Fibroblast of the aortic adventitia (primary cell): Measurements from ENCODE around the gene RRAS2. TPM values are rescaled to one million over a fixed set of nuclear protein-coding genes. Genes with fewer than 3 reads are reported as not detected.

Experiments
- DNase-seq: peaks from one replicate; pipeline ENCODE4 v3.0.0-alpha.2; 2010; ENCODE audit warnings: low read depth
- H3K4me3 ChIP-seq: 2 replicates; pipeline ENCODE4 v1.5.1; 2011; ENCODE audit warnings: low read depth, mild to moderate bottlenecking, control low read depth, low read length, moderate library complexity
- total RNA-seq: library from RNA; depleted of rRNA; stranded (reverse); fragments of >200 nt; gene quantifications from 2 replicates; pipeline ENCODE4 v1.2.3, GENCODE V29; 2012; ENCODE audit warnings: low replicate concordance
- TF ChIP-seq, protein P1 (sequence below): IDR thresholded peaks from 2 replicates; pipeline ENCODE4 v1.5.1; 2011; ENCODE audit warnings: mild to moderate bottlenecking, low read length, control low read depth, inconsistent platforms; ENCODE audit not compliant: insufficient read depth

RRAS2 gene
- total RNA-seq, 1 donor, result 95.6 TPM

DNA sequence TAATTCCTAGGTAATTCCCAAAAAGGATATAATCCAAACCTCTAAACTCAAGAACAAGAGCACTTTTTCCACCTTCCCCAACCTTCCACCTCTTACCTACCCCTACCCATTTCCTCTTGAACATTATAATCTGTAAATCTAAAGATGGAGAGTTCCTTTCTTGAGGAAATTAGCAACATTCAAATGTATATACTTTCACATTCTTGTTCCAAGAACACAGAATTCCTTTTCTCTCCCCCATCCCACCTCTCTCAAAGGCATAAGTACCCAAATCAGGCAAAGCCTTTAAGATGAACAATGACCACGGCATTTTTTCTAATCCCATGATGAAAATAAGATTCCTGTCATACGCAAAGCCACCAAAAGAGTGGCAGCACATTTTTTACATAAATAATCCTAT, 18.3 kb downstream of the RRAS2 start:
- TF ChIP-seq, protein P1, sequence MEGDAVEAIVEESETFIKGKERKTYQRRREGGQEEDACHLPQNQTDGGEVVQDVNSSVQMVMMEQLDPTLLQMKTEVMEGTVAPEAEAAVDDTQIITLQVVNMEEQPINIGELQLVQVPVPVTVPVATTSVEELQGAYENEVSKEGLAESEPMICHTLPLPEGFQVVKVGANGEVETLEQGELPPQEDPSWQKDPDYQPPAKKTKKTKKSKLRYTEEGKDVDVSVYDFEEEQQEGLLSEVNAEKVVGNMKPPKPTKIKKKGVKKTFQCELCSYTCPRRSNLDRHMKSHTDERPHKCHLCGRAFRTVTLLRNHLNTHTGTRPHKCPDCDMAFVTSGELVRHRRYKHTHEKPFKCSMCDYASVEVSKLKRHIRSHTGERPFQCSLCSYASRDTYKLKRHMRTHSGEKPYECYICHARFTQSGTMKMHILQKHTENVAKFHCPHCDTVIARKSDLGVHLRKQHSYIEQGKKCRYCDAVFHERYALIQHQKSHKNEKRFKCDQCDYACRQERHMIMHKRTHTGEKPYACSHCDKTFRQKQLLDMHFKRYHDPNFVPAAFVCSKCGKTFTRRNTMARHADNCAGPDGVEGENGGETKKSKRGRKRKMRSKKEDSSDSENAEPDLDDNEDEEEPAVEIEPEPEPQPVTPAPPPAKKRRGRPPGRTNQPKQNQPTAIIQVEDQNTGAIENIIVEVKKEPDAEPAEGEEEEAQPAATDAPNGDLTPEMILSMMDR, result no peak
- no peak for DNase-seq

DNA sequence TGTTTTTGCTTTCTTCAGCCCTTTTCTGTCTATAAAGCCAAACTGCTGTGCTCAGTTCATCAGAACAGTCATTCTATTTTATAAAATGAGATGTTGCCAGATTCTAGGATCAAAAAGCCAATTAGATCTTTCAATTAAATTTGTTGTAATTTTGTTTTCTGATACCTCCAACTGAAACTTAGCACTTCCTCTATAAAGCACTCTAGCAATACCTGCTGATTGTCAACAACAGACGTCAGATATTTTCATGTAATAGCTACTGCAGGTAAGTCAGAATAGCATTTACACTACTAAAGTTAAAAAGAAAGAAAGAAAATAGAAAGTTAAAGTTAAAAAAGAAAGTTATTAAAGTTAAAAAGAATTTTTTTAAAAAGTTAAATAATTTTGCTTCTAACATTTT, 19.6 kb downstream of the RRAS2 start:
- no peak overlapping the region for H3K4me3 ChIP-seq
- TF ChIP-seq, protein P1, result no peak
- DNase-seq, result no peak

More for the DNA sequence above, 18.3 kb downstream of the RRAS2 start:
- no peak overlapping the region for H3K4me3 ChIP-seq

DNA sequence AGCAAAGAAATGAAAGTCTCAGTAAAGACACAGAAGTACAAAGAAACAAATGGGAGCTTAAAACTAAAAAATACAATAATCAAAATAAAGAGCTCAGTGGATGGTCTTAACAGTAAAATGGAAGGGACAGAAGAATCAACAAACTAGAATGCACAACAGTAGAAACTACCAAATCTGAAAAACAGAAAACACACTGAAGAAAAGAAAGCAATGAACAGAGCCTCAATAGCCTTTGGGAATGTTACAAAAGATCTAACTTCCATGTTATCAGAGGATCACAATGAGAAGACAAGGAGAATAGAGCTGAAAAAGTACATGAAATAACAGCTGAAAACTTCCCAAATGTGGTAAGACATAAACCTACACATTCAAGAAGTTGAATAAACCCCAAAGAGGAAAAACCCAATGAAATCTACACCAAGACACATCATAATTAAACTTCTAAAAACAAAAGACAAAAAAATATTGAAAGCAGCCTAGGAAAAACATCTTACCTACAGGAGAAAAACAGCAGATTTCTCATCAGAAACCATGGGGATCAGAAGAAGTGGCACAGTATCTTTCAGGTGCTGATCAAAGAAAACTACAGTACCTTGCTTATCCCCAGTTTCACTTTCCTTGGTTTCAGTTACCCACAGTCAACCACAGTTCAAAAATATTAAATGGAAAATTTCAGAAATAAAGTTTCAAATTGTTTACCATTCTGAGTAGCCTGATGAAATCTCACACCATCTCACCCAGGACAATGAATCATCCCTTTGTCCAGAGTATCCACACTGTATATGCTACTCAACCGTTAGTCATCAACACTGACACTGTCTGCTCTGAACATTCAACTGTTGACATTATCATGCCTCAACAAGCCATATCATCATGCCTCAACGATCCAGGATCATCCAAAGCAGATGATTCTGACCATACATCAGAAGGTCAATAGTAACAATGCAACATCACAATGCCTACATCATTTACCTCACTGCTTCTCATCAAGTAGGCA, 22.2 kb downstream of the RRAS2 start:
- DNase-seq, result peak; percentile 72
- H3K4me3 ChIP-seq, result no peak overlapping the region
- TF ChIP-seq, protein P1, result no peak

DNA sequence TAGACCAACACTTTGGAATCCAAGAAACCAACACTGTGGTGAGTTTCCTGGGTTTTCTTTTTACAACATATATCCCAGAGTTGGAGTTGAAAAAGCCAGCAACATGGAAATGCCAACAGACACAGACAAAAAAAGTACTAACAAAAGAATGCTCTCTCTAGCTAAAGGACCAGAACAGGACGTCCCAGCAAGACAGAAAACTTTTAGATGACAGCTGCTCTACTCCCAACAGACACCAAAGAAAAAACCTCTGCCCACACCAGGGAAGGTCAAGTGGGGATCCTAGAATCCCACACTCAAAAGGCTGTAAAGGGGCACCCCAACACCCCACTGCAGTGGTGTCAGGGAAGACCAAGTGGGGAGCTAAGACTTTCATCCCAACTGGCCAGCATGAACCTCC, 23.3 kb downstream of the RRAS2 start:
- H3K4me3 ChIP-seq, result no peak overlapping the region
- TF ChIP-seq, protein P1, result no peak
- DNase-seq, result no peak

DNA sequence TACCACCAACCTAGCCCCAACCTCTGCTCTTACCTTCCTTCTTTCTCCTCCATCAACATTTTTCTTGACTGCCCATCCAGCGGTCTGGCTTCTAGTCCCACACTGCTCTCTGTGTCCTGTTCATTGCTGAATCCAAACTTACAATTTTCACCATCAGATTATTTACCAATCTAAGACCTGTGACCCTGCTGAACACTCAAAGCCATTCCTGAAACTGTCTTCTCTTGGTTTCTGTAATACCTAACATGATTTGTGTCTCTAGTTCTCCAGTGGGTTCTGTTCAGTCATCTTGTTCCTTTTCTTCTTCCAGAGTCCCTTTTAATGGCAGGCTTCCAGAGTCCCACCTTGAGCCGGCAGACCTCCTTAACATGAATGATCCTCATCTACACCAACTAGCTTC, 24.1 kb downstream of the RRAS2 start:
- no peak for DNase-seq
- TF ChIP-seq, protein P1, result no peak
- H3K4me3 ChIP-seq, result no peak overlapping the region

DNA sequence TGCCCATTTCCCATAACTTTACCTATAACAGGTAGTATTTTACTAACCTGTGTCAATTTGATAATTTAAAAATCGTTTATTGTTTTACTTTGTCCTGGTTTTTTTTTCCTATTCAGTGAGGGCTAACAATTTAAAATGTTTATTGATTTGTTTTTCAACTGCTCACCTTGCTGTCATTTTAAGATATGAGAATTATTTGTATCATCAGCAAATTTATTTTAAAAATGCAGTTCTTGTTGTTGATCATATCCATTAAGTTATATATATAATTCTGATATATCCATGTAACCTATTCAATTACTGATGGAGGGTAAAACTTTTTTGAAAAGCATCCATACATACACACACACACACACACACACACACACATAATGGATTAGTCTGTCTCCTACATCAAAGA, 24.8 kb downstream of the RRAS2 start:
- TF ChIP-seq, protein P1, result no peak
- no peak for DNase-seq
- H3K4me3 ChIP-seq, result no peak overlapping the region
